KMS-11 (cell line): Measurements from ENCODE around the gene SYNPR.

Experiments
- H2AFZ ChIP-seq: fragments of 200-600 bp; sonication (generic); 2 replicates; pipeline ENCODE4 v1.6.1; 2016; ENCODE audit warnings: antibody characterized with exemption, mixed run types, low read depth
- H3K27ac ChIP-seq: fragments of 200-600 bp; sonication (generic); 2 replicates; pipeline ENCODE4 v1.6.1; 2016; ENCODE audit warnings: mild to moderate bottlenecking, mixed run types
- H3K27me3 ChIP-seq: fragments of 200-600 bp; sonication (generic); 2 replicates; pipeline ENCODE4 v1.6.1; 2017; ENCODE audit warnings: mild to moderate bottlenecking, low read depth, mixed run types, moderate library complexity; ENCODE audit not compliant: insufficient read depth
- H3K36me3 ChIP-seq: fragments of 200-600 bp; sonication (generic); 2 replicates; pipeline ENCODE4 v1.6.1; 2017; ENCODE audit warnings: mild to moderate bottlenecking, mixed run types; ENCODE audit not compliant: insufficient read depth
- H3K4me1 ChIP-seq: fragments of 200-600 bp; sonication (generic); 2 replicates; pipeline ENCODE4 v1.6.1; 2016; ENCODE audit warnings: mild to moderate bottlenecking, low read depth, mixed run types; ENCODE audit not compliant: poor library complexity, severe bottlenecking
- H3K4me2 ChIP-seq: fragments of 200-600 bp; sonication (generic); 2 replicates; pipeline ENCODE4 v1.7.0; 2016; ENCODE audit warnings: mild to moderate bottlenecking, mixed run types
- H3K4me3 ChIP-seq: fragments of 200-600 bp; sonication (generic); IDR thresholded peaks from 2 replicates; pipeline ENCODE4 v1.6.1; 2017; ENCODE audit warnings: low read depth, low read length, mixed read lengths; ENCODE audit not compliant: insufficient read depth
- H3K79me2 ChIP-seq: fragments of 200-600 bp; sonication (generic); 2 replicates; pipeline ENCODE4 v1.6.1; 2016; ENCODE audit warnings: low read depth, mixed run types; ENCODE audit not compliant: insufficient read depth
- H3K9ac ChIP-seq: fragments of 200-600 bp; sonication (generic); 2 replicates; pipeline ENCODE4 v1.6.1; 2016; ENCODE audit warnings: mild to moderate bottlenecking, mixed run types
- H4K20me1 ChIP-seq: fragments of 200-600 bp; sonication (generic); 2 replicates; pipeline ENCODE4 v1.6.1; 2016; ENCODE audit warnings: mild to moderate bottlenecking, mixed run types; ENCODE audit not compliant: insufficient read depth
- TF ChIP-seq, protein P1 (sequence below): fragments of 200-600 bp; sonication (generic); conservative IDR thresholded peaks from 2 replicates; pipeline ENCODE4 v1.6.1; 2017; ENCODE audit warnings: low read depth, mild to moderate bottlenecking, antibody characterized with exemption, low read length, moderate library complexity, mixed read lengths

SYNPR gene

DNA sequence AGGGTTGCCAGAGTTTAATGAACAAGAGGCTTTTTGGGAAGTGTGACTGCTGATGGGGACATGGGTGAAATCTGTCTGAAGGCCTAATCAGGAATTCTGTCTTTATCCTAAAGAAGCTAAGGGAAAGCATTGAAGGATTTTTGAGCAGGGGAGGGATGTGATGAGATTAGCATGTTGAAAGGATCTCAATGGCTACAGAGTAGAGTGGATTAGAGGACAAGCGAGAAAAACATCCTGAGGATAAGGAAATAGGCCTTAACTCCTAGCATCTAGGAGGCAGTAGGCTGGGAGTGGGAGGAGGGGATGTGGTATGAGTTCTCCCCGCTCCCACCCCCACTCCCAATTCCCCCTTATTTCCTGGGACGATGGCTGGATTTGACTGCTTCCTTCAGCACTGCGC, 339.3 kb downstream of the SYNPR start:
- Histone ChIP-seq H3K36me3 (no peaks in the 10 kb centered on the region), H3K4me2 (no peak overlapping the region), H4K20me1 (no peaks in the 10 kb centered on the region), H3K27ac (no peak overlapping the region), H3K27me3 (no peaks in the 10 kb centered on the region), H3K79me2 (no peaks in the 10 kb centered on the region), H3K9ac (no peak overlapping the region), H2AFZ (no peak overlapping the region), H3K4me3 (no peak overlapping the region), H3K4me1 (no peaks in the 10 kb centered on the region)
- TF ChIP-seq, protein P1, sequence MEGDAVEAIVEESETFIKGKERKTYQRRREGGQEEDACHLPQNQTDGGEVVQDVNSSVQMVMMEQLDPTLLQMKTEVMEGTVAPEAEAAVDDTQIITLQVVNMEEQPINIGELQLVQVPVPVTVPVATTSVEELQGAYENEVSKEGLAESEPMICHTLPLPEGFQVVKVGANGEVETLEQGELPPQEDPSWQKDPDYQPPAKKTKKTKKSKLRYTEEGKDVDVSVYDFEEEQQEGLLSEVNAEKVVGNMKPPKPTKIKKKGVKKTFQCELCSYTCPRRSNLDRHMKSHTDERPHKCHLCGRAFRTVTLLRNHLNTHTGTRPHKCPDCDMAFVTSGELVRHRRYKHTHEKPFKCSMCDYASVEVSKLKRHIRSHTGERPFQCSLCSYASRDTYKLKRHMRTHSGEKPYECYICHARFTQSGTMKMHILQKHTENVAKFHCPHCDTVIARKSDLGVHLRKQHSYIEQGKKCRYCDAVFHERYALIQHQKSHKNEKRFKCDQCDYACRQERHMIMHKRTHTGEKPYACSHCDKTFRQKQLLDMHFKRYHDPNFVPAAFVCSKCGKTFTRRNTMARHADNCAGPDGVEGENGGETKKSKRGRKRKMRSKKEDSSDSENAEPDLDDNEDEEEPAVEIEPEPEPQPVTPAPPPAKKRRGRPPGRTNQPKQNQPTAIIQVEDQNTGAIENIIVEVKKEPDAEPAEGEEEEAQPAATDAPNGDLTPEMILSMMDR: no peak

DNA sequence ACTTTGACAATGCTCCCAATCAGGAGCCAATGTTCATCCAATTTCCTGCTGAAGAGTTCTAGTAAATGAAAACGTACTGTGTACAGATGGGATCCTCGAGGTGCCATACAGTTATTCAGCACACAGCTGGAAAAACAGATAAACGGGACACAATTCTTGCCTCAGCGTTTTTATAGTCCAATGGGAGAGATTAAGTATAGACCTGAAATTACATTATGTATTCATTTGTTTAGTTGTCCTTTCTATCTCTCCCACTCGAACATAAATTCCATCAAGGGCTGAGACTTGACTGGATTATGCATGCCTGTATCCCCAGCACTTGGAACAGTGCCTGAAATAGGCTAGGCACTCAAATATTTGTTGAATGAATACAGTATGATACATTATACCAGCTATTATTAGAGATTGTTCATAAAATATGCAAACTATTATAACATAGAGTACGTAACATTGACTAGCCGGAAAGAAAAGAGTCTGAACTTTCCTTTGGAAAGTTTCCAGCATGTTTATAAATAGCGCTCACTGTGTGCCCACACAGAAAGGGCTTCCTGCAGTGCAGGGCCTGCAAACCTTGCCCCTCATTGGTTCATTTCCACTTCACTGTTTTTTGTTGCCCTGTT, 346.9 kb downstream of the SYNPR start:
- TF ChIP-seq, protein P1: no peak

DNA sequence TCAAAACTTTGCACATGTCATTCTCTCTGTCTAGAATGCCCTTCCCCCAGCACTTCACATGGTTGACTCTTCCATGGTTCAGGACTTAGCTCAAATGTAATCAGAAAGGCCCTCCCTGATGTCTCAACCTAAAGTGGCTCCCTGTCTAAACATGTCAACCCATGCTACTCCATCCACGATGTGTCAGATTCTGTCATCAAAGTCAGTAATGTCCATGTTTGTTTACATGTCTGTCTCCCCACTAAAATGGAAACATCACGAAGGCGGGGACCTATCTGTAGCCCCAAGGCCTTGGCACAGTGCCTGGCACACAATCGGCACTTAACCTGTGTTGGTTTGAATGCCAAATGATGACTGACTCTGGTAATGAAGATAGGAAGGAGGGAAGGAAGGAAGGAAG, 353.6 kb downstream of the SYNPR start:
- H3K4me2 ChIP-seq: no peak overlapping the region
- no peak overlapping the region for H2AFZ ChIP-seq
- H4K20me1 ChIP-seq: no peaks in the 10 kb centered on the region
- no peak overlapping the region for H3K27ac ChIP-seq
- no peaks in the 10 kb centered on the region for H3K27me3 ChIP-seq
- TF ChIP-seq, protein P1: no peak
- H3K36me3 ChIP-seq: no peaks in the 10 kb centered on the region
- no peaks in the 10 kb centered on the region for H3K79me2 ChIP-seq
- no peaks in the 10 kb centered on the region for H3K4me1 ChIP-seq
- no peak overlapping the region for H3K9ac ChIP-seq
- H3K4me3 ChIP-seq: no peak overlapping the region

More for the DNA sequence above, 346.9 kb downstream of the SYNPR start:
- Histone ChIP-seq H2AFZ (no peak overlapping the region), H3K9ac (no peak overlapping the region), H3K4me3 (no peak overlapping the region), H3K27ac (no peak overlapping the region), H4K20me1 (no peaks in the 10 kb centered on the region), H3K4me2 (no peak overlapping the region), H3K4me1 (no peaks in the 10 kb centered on the region), H3K36me3 (no peaks in the 10 kb centered on the region), H3K27me3 (no peaks in the 10 kb centered on the region), H3K79me2 (no peaks in the 10 kb centered on the region)

DNA sequence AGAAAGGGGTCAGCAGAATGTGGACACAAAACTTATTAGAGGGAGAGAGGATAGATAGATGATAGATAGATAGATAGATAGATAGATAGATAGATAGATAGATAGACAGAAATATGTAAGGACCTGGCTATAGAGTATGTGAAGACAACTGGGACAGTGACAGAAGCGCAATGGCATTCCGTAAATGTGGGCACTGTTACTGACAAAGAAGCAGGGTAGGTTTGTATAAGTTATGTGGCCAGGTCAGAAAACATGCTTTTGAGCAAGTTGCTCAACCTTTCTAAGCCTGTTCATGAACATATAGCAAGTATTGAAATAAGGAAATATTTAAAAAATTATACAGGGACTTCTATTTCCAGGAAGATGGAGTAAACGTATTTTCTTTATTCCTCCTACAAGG, 357.1 kb downstream of the SYNPR start:
- Histone ChIP-seq H4K20me1 (no peaks in the 10 kb centered on the region), H3K4me1 (no peaks in the 10 kb centered on the region), H3K27me3 (no peaks in the 10 kb centered on the region), H3K27ac (no peak overlapping the region), H3K79me2 (no peaks in the 10 kb centered on the region), H3K9ac (no peak overlapping the region), H3K4me2 (no peak overlapping the region), H3K4me3 (no peak overlapping the region), H2AFZ (no peak overlapping the region), H3K36me3 (no peaks in the 10 kb centered on the region)
- TF ChIP-seq, protein P1: no peak
